Ishikawa (cell line): ENCODE data around the gene SLC30A3.

Experiments used
- CEBPB ChIP-seq: IDR thresholded peaks from 2 replicates; pipeline ENCODE4 v1.6.1; 2012
- CREB1 ChIP-seq: IDR thresholded peaks from 2 replicates; pipeline ENCODE4 v1.6.1; 2012; ENCODE audit warnings: low read depth
- EGR1 ChIP-seq: IDR thresholded peaks from 2 replicates; pipeline ENCODE4 v1.6.1; 2012
- EP300 ChIP-seq: IDR thresholded peaks from 2 replicates; pipeline ENCODE4 v1.6.1; 2012; ENCODE audit warnings: borderline replicate concordance
- FOXM1 ChIP-seq: IDR thresholded peaks from 2 replicates; pipeline ENCODE4 v1.6.1; 2012; ENCODE audit warnings: low read depth, borderline replicate concordance
- NFIC ChIP-seq: IDR thresholded peaks from 2 replicates; pipeline ENCODE4 v1.6.1; 2012
- RAD21 ChIP-seq: IDR thresholded peaks from 2 replicates; pipeline ENCODE4 v1.6.1; 2012; ENCODE audit warnings: low read depth
- TAF1 ChIP-seq: IDR thresholded peaks from 2 replicates; pipeline ENCODE4 v1.6.1; 2012; ENCODE audit warnings: low read depth, mild to moderate bottlenecking
- TCF12 ChIP-seq: IDR thresholded peaks from 2 replicates; pipeline ENCODE4 v1.6.1; 2012; ENCODE audit warnings: low read depth
- TEAD4 ChIP-seq: IDR thresholded peaks from 2 replicates; pipeline ENCODE4 v1.6.1; 2012
- YY1 ChIP-seq: IDR thresholded peaks from 2 replicates; pipeline ENCODE4 v1.6.1; 2012; ENCODE audit warnings: low read depth
- ZBTB7A ChIP-seq: IDR thresholded peaks from 2 replicates; pipeline ENCODE4 v1.6.1; 2012; ENCODE audit warnings: low read depth
- TF ChIP-seq, protein P1 (sequence below): IDR thresholded peaks from 2 replicates; pipeline ENCODE4 v1.6.1; 2012
- TF ChIP-seq, protein P2 (sequence below): IDR thresholded peaks from 2 replicates; pipeline ENCODE4 v1.6.1; 2012; ENCODE audit warnings: low read depth, mild to moderate bottlenecking
- TF ChIP-seq, protein P3 (sequence below): IDR thresholded peaks from 2 replicates; pipeline ENCODE4 v1.6.1; 2012

The SLC30A3 gene

DNA sequence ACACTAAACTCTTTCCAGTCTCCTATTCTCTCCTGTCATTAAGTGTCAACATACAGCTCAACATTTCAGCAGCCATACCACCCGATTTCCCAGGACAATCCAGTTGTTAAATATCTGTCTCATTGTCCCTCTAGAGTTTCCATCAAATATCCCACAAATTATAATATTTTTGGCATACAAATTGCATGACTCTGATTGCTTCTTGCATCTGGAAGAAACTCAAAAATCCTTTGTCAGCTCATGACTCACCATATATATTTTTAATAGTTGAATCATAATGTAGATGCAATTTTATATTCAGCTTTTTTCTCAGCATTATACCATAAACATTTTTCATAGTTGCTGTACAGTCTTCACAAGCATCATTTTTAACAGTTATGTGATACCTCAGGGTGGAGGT lies 7.2 kb downstream of the SLC30A3 start:
- no peak for TF ChIP-seq RAD21
- no peak for TF ChIP-seq EP300
- TF ChIP-seq, protein P1, sequence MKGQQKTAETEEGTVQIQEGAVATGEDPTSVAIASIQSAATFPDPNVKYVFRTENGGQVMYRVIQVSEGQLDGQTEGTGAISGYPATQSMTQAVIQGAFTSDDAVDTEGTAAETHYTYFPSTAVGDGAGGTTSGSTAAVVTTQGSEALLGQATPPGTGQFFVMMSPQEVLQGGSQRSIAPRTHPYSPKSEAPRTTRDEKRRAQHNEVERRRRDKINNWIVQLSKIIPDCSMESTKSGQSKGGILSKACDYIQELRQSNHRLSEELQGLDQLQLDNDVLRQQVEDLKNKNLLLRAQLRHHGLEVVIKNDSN, result no peak
- no peak for TF ChIP-seq TEAD4
- no peak for TF ChIP-seq TCF12
- TF ChIP-seq EGR1, result no peak
- TF ChIP-seq TAF1, result no peak
- no peak for TF ChIP-seq CREB1
- no peak for TF ChIP-seq ZBTB7A
- TF ChIP-seq FOXM1, result no peak
- TF ChIP-seq YY1, result no peak

DNA sequence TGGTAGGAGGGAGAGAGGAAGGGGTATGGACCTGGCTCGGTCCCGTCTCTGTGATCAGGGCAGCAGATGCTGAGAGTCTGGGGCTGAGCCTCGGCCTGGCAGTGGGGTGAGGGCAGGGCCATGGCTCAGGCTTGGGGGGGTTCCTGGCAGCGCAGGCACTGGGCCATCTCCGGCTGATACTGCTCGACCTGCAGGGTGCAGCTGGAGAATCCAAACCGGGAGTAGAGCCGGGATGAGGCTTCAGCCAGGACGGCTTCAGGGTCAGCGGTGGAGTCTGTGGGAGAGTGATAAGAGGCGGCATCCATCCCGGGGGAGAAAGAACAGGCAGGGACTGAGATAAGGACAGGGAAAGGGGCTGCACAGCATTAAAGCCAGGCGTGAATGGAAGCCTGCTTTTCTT lies 7.7 kb downstream of the SLC30A3 start:
- no peak for TF ChIP-seq TEAD4
- no peak for TF ChIP-seq FOXM1
- TF ChIP-seq CEBPB, result no peak
- TF ChIP-seq, protein P1, result no peak
- TF ChIP-seq CREB1, result no peak
- TF ChIP-seq EP300, result no peak
- no peak for TF ChIP-seq TCF12
- TF ChIP-seq, protein P2, sequence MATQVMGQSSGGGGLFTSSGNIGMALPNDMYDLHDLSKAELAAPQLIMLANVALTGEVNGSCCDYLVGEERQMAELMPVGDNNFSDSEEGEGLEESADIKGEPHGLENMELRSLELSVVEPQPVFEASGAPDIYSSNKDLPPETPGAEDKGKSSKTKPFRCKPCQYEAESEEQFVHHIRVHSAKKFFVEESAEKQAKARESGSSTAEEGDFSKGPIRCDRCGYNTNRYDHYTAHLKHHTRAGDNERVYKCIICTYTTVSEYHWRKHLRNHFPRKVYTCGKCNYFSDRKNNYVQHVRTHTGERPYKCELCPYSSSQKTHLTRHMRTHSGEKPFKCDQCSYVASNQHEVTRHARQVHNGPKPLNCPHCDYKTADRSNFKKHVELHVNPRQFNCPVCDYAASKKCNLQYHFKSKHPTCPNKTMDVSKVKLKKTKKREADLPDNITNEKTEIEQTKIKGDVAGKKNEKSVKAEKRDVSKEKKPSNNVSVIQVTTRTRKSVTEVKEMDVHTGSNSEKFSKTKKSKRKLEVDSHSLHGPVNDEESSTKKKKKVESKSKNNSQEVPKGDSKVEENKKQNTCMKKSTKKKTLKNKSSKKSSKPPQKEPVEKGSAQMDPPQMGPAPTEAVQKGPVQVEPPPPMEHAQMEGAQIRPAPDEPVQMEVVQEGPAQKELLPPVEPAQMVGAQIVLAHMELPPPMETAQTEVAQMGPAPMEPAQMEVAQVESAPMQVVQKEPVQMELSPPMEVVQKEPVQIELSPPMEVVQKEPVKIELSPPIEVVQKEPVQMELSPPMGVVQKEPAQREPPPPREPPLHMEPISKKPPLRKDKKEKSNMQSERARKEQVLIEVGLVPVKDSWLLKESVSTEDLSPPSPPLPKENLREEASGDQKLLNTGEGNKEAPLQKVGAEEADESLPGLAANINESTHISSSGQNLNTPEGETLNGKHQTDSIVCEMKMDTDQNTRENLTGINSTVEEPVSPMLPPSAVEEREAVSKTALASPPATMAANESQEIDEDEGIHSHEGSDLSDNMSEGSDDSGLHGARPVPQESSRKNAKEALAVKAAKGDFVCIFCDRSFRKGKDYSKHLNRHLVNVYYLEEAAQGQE, result no peak
- TF ChIP-seq ZBTB7A, result no peak
- no peak for TF ChIP-seq NFIC
- TF ChIP-seq TAF1, result no peak
- TF ChIP-seq YY1, result no peak
- TF ChIP-seq EGR1, result no peak
- TF ChIP-seq, protein P3, sequence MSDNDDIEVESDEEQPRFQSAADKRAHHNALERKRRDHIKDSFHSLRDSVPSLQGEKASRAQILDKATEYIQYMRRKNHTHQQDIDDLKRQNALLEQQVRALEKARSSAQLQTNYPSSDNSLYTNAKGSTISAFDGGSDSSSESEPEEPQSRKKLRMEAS, result no peak
- TF ChIP-seq RAD21, result no peak

DNA sequence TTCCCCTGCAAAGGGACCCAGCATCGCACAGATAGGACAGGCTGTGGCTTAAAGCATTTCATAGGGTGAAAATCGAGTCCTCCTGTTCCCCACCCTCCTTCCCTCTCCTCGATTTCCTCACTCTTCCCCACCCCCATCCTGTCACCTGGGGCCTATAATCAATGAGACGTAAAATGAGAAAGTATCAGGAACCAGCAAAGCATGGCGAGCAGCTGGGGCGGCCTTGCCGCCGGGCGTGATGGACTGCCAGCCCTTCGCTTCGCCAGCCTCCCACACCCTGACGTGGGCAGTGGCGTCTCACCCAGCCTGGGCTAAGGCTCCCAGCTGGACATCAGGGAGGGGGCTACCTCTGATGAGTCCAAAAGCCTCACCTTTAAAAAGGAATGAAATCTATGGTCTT lies 11.1 kb downstream of the SLC30A3 start:
- TF ChIP-seq, protein P3, result no peak
- no peak for TF ChIP-seq TCF12
- TF ChIP-seq, protein P2, result no peak
- no peak for TF ChIP-seq NFIC
- no peak for TF ChIP-seq CEBPB

DNA sequence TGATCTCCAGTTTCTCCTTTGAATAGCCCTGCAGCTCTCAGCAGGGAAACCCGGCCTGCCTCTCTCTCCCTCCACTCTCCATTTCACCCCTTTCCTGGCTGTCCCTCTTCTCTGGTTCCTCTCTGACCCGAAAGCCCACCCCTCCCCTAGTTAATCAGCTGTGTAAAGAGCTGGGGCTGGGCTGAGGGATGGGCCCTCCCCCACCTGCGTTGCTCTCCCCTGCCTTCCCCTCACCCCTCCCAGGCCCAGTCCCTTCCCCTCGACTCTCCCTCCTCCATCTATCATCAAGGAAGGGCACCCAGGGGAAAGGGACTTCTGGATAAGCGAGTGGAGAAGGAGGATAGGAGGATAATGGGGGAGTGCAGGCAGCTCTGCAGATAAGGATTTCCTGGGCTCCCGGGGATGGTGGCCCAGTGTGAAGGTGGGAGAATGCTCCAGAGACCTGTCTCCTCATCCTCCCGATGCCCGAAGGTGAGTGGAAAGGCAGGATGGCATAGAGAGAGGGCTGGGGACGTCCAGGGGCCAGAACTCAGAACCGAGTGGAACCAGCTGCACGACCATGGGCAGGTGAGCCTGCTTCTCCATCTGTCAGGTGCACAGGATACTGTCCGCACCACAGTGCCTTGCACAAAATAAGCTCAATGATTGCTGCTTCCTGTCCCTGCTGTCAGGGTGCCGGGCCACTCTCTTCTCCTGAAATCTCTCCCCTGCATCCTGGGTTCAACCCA lies 12.0 kb downstream of the SLC30A3 start:
- TF ChIP-seq TEAD4 (no peak), CREB1 (no peak), YY1 (no peak), RAD21 (no peak), TAF1 (no peak), EGR1 (no peak), FOXM1 (no peak), EP300 (no peak), ZBTB7A (no peak), CEBPB (no peak), NFIC (no peak), TCF12 (no peak)
- TF ChIP-seq, protein P2, result no peak
- TF ChIP-seq, protein P3, result no peak
- TF ChIP-seq, protein P1, result no peak
